Astrocyte (in vitro differentiated cells and primary cell): ENCODE data around the gene TMEM151A. TPM values are rescaled to one million over a fixed set of nuclear protein-coding genes. Genes with fewer than 3 reads are reported as not detected.

Source experiments
- DNase-seq: peaks from one replicate; pipeline ENCODE4 v3.0.0-alpha.2; 2010; ENCODE audit warnings: low read depth
- FAIRE-seq: peaks from 2 replicates; lab custom pipeline; 2011; peaks lifted over from hg19 to GRCh38; lab: Jason Lieb, UNC
- H2AFZ ChIP-seq: 2 replicates; pipeline ENCODE4 v1.6.0; 2012; ENCODE audit warnings: low read depth, low read length, inconsistent platforms
- H3K27ac ChIP-seq: 2 replicates; pipeline ENCODE4 v1.5.1; 2011; ENCODE audit warnings: low read depth, low read length, inconsistent platforms
- H3K27me3 ChIP-seq: 2 replicates; pipeline ENCODE4 v1.6.0; 2011; ENCODE audit warnings: low read length, inconsistent platforms; ENCODE audit not compliant: insufficient read depth
- H3K36me3 ChIP-seq: 2 replicates; pipeline ENCODE4 v1.5.1; 2011; ENCODE audit warnings: low read length, inconsistent platforms; ENCODE audit not compliant: insufficient read depth
- H3K4me1 ChIP-seq: 2 replicates; pipeline ENCODE4 v1.5.1; 2011; ENCODE audit warnings: low read length, inconsistent platforms; ENCODE audit not compliant: insufficient read depth
- H3K4me2 ChIP-seq: 2 replicates; pipeline ENCODE4 v1.6.0; 2012; ENCODE audit warnings: low read length, inconsistent platforms
- H3K4me3 ChIP-seq: 2 replicates; pipeline ENCODE4 v1.5.1; 2011; ENCODE audit warnings: low read depth, mild to moderate bottlenecking, low read length, inconsistent platforms; ENCODE audit not compliant: insufficient read depth
- H3K79me2 ChIP-seq: 2 replicates; pipeline ENCODE4 v1.6.0; 2012; ENCODE audit warnings: mild to moderate bottlenecking, low read length, inconsistent platforms; ENCODE audit not compliant: insufficient read depth
- H3K9ac ChIP-seq: 2 replicates; pipeline ENCODE4 v1.6.0; 2012; ENCODE audit warnings: mild to moderate bottlenecking, low read length, inconsistent platforms
- H3K9me3 ChIP-seq: 2 replicates; pipeline ENCODE4 v1.5.1; 2012; ENCODE audit warnings: low read depth, mild to moderate bottlenecking, low read length, inconsistent platforms; ENCODE audit not compliant: insufficient read depth
- H4K20me1 ChIP-seq: 2 replicates; pipeline ENCODE4 v1.6.0; 2012; ENCODE audit warnings: low read length, inconsistent platforms; ENCODE audit not compliant: insufficient read depth
- H3K27ac Mint-ChIP-seq: one replicate; pipeline ENCODE4 v1.8.0; 2021; ENCODE audit warnings: mild to moderate bottlenecking, mixed read lengths; ENCODE audit not compliant: unreplicated experiment
- H3K27me3 Mint-ChIP-seq: one replicate; pipeline ENCODE4 v1.8.0; 2021; ENCODE audit warnings: low read depth, mixed read lengths; ENCODE audit not compliant: unreplicated experiment
- H3K36me3 Mint-ChIP-seq: one replicate; pipeline ENCODE4 v1.8.0; 2021; ENCODE audit warnings: low read depth, mixed read lengths; ENCODE audit not compliant: unreplicated experiment
- H3K4me1 Mint-ChIP-seq: one replicate; pipeline ENCODE4 v1.8.0; 2021; ENCODE audit warnings: low read depth, mixed read lengths; ENCODE audit not compliant: unreplicated experiment
- H3K4me3 Mint-ChIP-seq: one replicate; pipeline ENCODE4 v1.8.0; 2021; ENCODE audit warnings: mild to moderate bottlenecking, moderate library complexity, mixed read lengths; ENCODE audit not compliant: unreplicated experiment
- H3K9me3 Mint-ChIP-seq: one replicate; pipeline ENCODE4 v1.8.0; 2021; ENCODE audit warnings: mild to moderate bottlenecking, mixed read lengths; ENCODE audit not compliant: unreplicated experiment
- CTCF ChIP-seq: IDR thresholded peaks from 2 replicates; pipeline ENCODE4 v1.5.1; 2011; ENCODE audit warnings: low read depth, mild to moderate bottlenecking, inconsistent platforms, low read length, moderate library complexity; ENCODE audit not compliant: insufficient read depth
- EZH2 ChIP-seq: IDR thresholded peaks from 2 replicates; pipeline ENCODE4 v1.6.1; 2012; ENCODE audit warnings: mild to moderate bottlenecking, low read length, inconsistent platforms; ENCODE audit not compliant: insufficient read depth
- total RNA-seq: library from RNA; stranded (reverse); gene quantifications from 2 replicates; pipeline ENCODE4 v1.2.1, GENCODE V29; 2021

Gene TMEM151A
- total RNA-seq, 1 donor from 2014 or later: 2.0 TPM

GRCh38 chr11:66315921-66316811, 24.5 kb downstream of the TMEM151A start:
- Mint-ChIP-seq H3K27me3 (peaks cover 2% of the 10 kb centered on the region), H3K4me3 (no peak overlapping the region), H3K27ac (no peak overlapping the region), H3K9me3 (peaks cover 16% of the 10 kb centered on the region), H3K4me1 (peaks cover 34% of the 10 kb centered on the region), H3K36me3 (peaks cover 8% of the 10 kb centered on the region)
- H3K27ac ChIP-seq: peak overlapping the region; percentile 50
- no peak for TF ChIP-seq EZH2
- no peaks in the 10 kb centered on the region for H3K36me3 ChIP-seq
- no peaks in the 10 kb centered on the region for H3K27me3 ChIP-seq
- peak overlapping the region; percentile 80 for H3K9ac ChIP-seq
- no peaks in the 10 kb centered on the region for H3K9me3 ChIP-seq
- no peak for FAIRE-seq
- H2AFZ ChIP-seq: no peak overlapping the region
- H3K4me2 ChIP-seq: peak overlapping the region; percentile 81
- DNase-seq: no peak
- H3K79me2 ChIP-seq: peaks cover 32% of the 10 kb centered on the region
- peaks cover 15% of the 10 kb centered on the region for H4K20me1 ChIP-seq
- peaks cover 53% of the 10 kb centered on the region for H3K4me1 ChIP-seq
- H3K4me3 ChIP-seq: peak overlapping the region; percentile 48

- FAIRE-seq: no peak
- Mint-ChIP-seq H3K4me3 (peak within 1 kb of the TSS; percentile 64), H3K9me3 (peaks cover 16% of the 10 kb centered on the region), H3K36me3 (peaks cover 8% of the 10 kb centered on the region), H3K4me1 (peaks cover 32% of the 10 kb centered on the region), H3K27me3 (peaks cover 2% of the 10 kb centered on the region), H3K27ac (peak within 1 kb of the TSS; percentile 88)
- no peaks in the 10 kb centered on the region for H3K36me3 ChIP-seq
- no peak for TF ChIP-seq CTCF
- TF ChIP-seq EZH2: no peak
- peak within 1 kb of the TSS; percentile 80 for H3K9ac ChIP-seq
- H3K27ac ChIP-seq: peak within 1 kb of the TSS; percentile 84
- H3K4me1 ChIP-seq: peaks cover 51% of the 10 kb centered on the region
- H3K27me3 ChIP-seq: no peaks in the 10 kb centered on the region
- peak within 1 kb of the TSS; percentile 48 for H3K4me3 ChIP-seq
- peaks cover 32% of the 10 kb centered on the region for H3K79me2 ChIP-seq
- peak within 1 kb of the TSS; percentile 81 for H3K4me2 ChIP-seq
- H2AFZ ChIP-seq: peak within 1 kb of the TSS; percentile 64
- H3K9me3 ChIP-seq: no peaks in the 10 kb centered on the region
- no peak for DNase-seq
- H4K20me1 ChIP-seq: peaks cover 15% of the 10 kb centered on the region
Measured at GRCh38 chr11:66316849-66317251, 25.2 kb downstream of the TMEM151A start, which contains the start of gene CD248. TSS of gene CD248 (minus strand) at chr11:66317044. CDS start at chr11:66317027, 17 bp downstream.

- no peaks in the 10 kb centered on the region for H3K36me3 ChIP-seq
- H3K36me3 Mint-ChIP-seq: peaks cover 8% of the 10 kb centered on the region
- H3K27me3 Mint-ChIP-seq: peaks cover 2% of the 10 kb centered on the region
- H3K4me3 ChIP-seq: no peak overlapping the region
- H3K4me1 ChIP-seq: peaks cover 46% of the 10 kb centered on the region
- H3K9me3 ChIP-seq: no peaks in the 10 kb centered on the region
- peak overlapping the region; percentile 88 for H3K27ac Mint-ChIP-seq
- peak overlapping the region; percentile 64 for H2AFZ ChIP-seq
- no peaks in the 10 kb centered on the region for H3K27me3 ChIP-seq
- peaks cover 32% of the 10 kb centered on the region for H3K79me2 ChIP-seq
- FAIRE-seq (no peak), DNase-seq (no peak)
- peaks cover 32% of the 10 kb centered on the region for H3K4me1 Mint-ChIP-seq
- H3K4me2 ChIP-seq: peak overlapping the region; percentile 81
- H3K27ac ChIP-seq: peak overlapping the region; percentile 84
- H3K9ac ChIP-seq: peak overlapping the region; percentile 80
- TF ChIP-seq EZH2 (no peak), CTCF (no peak)
- H3K4me3 Mint-ChIP-seq: peak overlapping the region; percentile 64
- H3K9me3 Mint-ChIP-seq: peaks cover 16% of the 10 kb centered on the region
- H4K20me1 ChIP-seq: peaks cover 15% of the 10 kb centered on the region
Measured at GRCh38 chr11:66317322-66317722, 25.6 kb downstream of the TMEM151A start.
